GM06990 (cell line): ENCODE results near the gene ANKS3.

Source experiments
- DNase-seq: peaks from one replicate; pipeline ENCODE4 v3.0.0-alpha.2; 2011; ENCODE audit not compliant: insufficient read length; ENCODE audit errors: extremely low read depth
- H3K27me3 ChIP-seq: replicated peaks from 2 replicates; pipeline ENCODE4 v1.6.0; 2011; ENCODE audit warnings: low read length; ENCODE audit not compliant: control insufficient read depth, insufficient read depth
- H3K36me3 ChIP-seq: 2 replicates; pipeline ENCODE4 v1.5.1; 2011; ENCODE audit warnings: low read length; ENCODE audit not compliant: control insufficient read depth, insufficient read depth
- H3K4me3 ChIP-seq: replicated peaks from 2 replicates; pipeline ENCODE4 v1.5.1; 2011; ENCODE audit warnings: low read depth, mild to moderate bottlenecking, control low read depth, low read length
- TF ChIP-seq, protein P1 (sequence below): IDR thresholded peaks from 2 replicates; pipeline ENCODE4 v1.5.1; 2011; ENCODE audit warnings: low read length, control low read depth, mild to moderate bottlenecking, inconsistent platforms; ENCODE audit not compliant: insufficient read depth, poor library complexity, severe bottlenecking

ANKS3 gene

DNA sequence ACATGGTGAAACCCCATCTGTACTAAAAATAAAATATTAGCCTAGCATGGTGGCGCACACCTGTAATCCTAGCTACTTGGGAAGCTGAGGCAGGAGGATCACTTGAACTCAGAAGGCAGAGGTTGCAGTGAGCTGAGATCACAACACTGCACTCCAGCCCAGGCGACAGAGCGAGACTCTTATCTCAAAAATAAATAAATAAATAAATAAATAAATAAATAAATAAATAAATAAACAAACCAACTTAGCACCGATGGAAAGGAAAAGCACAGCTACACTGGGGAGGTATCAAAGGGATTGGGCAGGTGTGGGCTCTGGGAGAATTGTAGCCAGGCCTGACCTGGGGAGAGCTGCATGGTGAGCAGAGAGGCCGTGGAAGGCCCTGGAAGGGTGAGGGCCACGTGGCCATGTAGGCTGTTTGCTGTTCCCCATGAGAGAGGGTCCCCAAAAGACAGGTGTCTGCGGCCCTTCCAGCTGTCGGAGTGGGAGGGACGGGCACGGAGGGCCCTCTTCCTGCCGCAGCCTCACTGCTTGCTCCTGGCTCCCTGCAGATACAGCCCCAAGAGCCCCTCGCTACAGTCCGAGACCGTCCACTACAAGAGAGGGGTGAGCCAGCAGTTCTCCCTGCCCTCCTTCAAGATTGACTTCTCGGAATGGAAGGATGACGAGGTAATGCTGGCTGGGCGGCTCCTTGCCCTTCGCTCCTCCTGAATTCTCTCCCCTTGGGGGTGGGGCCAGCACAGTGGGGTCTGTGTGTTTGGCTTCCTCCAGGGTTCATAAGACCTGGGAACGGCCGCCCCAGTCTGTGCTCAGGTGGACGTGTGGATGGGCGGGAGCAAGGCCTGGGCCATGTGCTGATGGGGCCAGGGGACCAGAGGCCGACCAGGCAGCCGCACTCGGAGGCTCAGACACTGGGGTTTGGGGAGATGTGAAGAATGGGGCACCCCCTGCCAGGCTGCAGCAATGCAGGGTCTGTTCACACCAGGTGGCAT is 77.1 kb downstream of the ANKS3 start:
- peaks cover 41% of the 10 kb centered on the region for H3K36me3 ChIP-seq
- TF ChIP-seq, protein P1, sequence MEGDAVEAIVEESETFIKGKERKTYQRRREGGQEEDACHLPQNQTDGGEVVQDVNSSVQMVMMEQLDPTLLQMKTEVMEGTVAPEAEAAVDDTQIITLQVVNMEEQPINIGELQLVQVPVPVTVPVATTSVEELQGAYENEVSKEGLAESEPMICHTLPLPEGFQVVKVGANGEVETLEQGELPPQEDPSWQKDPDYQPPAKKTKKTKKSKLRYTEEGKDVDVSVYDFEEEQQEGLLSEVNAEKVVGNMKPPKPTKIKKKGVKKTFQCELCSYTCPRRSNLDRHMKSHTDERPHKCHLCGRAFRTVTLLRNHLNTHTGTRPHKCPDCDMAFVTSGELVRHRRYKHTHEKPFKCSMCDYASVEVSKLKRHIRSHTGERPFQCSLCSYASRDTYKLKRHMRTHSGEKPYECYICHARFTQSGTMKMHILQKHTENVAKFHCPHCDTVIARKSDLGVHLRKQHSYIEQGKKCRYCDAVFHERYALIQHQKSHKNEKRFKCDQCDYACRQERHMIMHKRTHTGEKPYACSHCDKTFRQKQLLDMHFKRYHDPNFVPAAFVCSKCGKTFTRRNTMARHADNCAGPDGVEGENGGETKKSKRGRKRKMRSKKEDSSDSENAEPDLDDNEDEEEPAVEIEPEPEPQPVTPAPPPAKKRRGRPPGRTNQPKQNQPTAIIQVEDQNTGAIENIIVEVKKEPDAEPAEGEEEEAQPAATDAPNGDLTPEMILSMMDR: no peak
- H3K4me3 ChIP-seq: no peak overlapping the region
- DNase-seq: no peak
- no peaks in the 10 kb centered on the region for H3K27me3 ChIP-seq

DNA sequence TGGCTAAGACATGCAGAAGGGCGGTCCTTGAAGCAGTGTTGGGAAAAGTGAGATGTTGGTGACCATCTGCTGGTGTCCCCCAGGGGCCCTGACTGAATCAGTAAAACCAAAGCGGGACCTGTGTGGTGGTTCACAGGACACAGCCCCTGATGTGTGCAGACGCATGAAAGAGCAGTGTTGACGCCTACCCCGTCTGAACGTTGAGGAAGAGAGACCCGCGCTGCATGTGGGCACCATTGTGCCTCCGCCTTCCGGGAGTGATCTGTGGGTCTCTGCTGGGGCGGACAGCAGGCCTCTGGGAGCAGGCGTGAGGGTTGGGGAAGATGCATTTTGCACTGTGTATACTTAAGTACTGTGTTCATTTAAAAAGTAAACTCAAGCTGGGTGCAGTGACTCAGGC is 77.8 kb downstream of the ANKS3 start:
- Histone ChIP-seq H3K27me3 (no peaks in the 10 kb centered on the region), H3K4me3 (no peak overlapping the region), H3K36me3 (peaks cover 43% of the 10 kb centered on the region)
- no peak for DNase-seq
- TF ChIP-seq, protein P1: no peak

DNA sequence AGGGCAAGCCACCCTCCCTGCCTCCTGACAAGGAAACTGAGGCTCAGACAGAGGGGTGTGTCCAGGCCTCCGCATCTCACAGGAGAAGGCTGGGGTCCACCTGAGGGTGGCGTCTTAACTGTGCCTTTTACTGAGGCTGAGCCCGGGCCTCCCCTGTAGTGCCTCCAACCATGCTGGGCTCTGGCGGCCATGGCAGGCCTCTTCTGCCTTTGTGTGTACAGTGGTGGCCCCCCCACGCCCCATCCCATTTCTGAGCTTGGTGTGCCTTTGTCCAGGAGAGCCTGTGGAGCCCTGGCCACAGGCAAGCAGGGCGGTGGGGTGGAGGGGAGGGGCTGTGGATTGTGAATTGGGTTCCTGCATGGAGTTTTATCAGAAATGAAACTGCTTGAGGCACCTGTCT is 78.3 kb downstream of the ANKS3 start:
- TF ChIP-seq, protein P1: no peak
- H3K36me3 ChIP-seq: peaks cover 45% of the 10 kb centered on the region

DNA sequence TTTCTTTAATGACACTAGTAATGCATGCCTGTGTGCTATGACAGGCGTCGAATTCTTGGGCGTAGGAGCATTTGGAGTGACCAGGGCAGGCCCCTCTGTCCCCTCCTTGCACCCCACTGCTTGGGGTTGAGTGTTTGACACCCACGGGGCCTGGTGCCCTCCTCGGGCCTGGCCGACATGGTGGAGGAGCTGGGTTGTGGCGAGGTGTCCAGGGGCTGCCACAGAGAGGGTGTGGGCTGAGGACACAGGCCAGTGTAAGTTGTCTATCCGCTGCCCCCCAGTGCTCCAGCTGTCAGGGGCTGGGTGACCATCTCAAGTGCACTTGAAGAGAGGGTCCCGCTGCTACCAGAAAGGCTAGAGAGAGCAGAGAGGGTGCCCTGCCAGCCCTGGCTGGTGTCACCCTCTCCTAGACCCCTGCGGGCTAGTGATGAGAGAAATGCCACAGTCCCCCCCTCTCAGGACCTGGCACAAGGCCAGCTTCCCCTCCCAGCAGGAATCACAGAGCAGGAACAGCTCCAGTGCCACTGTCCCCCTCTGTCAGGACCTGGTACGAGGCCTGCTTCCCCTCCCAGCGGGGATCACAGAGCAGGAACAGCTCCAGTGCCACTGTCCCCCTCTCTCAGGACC is 79.0 kb downstream of the ANKS3 start:
- H3K27me3 ChIP-seq: no peaks in the 10 kb centered on the region
- H3K36me3 ChIP-seq: peaks cover 44% of the 10 kb centered on the region
- TF ChIP-seq, protein P1: no peak
- H3K4me3 ChIP-seq: no peak overlapping the region
- DNase-seq: no peak

More for the DNA sequence above, 78.3 kb downstream of the ANKS3 start:
- Histone ChIP-seq H3K27me3 (no peaks in the 10 kb centered on the region), H3K4me3 (no peak overlapping the region)
- no peak for DNase-seq

DNA sequence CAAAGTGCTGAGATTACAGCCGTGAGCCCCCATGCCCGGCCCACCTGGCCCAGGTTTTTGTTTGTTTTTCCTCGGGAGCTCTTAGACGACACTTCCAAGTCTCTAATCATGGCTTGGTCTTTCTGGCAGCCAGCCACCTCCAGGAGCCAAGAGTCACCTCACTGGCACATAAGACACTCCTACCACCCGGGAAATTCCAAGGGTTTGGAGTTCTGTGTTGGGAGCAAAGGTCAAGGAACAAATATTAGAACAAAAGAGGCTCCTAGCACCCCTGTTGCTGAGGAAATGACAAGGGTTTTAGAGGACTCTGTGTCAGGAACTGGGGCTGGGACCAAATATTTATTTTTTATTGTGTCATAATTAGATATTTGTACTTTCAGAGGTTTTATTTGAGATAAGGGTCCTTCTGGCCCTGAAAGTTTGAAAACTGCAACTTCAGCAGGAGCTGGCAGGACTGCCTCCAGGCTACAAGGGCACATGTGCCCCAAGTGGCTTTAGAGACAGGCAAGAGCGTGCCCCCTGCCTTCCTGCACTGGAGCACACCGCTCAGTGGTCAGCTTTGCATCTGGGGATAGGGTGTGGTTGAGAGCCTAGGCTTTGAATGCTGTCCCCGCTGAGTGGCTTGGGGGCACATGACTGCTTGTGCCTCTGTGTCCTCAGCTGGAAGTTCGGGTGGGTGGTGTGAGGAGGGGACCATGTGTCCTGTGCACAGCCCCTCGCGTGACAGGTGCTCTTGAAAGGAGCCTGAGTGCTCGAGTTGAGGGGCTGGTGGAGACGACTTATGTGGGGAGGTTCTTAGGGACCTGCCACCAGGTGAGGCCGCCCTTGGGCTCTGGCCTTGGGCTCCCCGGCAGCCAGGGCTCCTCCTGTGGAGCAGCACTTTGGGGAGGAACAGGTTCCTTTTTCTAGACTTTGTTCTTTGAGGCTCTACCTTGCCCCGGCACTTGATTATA is 79.8 kb downstream of the ANKS3 start:
- no peak for DNase-seq
- Histone ChIP-seq H3K36me3 (peaks cover 43% of the 10 kb centered on the region), H3K4me3 (no peak overlapping the region), H3K27me3 (no peaks in the 10 kb centered on the region)
- TF ChIP-seq, protein P1: no peak
